Daoy (cell line): ENCODE measurements around the gene ZSCAN21. TPM values are rescaled to one million over a fixed set of nuclear protein-coding genes. Genes with fewer than 3 reads are reported as not detected.

ENCODE experiments used
- DNase-seq: peaks from one replicate; pipeline ENCODE4 v3.0.0-alpha.2; 2015; ENCODE audit warnings: low read depth
- total RNA-seq: library from RNA; depleted of rRNA; stranded (reverse); fragments of >200 nt; shearing (Covaris generic); gene quantifications from 2 replicates; pipeline ENCODE4 v1.2.3, GENCODE V29; 2014; rRNA removed

The ZSCAN21 gene
- total RNA-seq, 1 experiment from 2014 or later, result 20.3 TPM

DNA sequence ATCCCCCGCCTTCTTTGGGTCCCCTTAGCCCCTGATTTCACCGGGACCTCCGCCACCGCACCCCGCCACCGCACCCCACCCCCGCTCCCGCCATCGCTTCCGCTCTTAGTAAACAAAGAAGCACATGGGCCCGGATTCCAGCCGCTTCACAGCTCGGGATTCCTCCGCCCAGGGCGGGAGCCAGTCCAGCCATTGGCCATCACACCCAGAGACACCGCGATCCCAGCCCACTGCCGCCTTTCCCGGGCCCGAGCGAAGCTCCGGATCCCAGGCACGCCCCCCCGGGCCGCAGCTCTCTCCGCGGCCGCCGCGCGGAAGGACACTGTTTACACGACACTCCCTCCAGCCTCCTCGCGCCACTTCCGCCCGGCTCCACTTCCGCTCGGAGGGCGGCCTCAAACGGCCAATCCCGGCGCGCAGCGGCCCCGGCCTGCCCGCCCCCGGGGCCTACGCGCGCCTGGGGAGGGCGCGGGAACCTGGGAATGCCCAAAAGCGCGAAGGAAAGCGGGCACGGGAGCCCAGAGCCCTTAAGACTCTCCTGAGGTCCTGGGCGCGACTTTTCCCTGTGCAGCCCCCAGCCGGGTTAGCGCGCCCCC, 50.9 kb downstream of the ZSCAN21 start:
- peak; percentile 99 for DNase-seq

DNA sequence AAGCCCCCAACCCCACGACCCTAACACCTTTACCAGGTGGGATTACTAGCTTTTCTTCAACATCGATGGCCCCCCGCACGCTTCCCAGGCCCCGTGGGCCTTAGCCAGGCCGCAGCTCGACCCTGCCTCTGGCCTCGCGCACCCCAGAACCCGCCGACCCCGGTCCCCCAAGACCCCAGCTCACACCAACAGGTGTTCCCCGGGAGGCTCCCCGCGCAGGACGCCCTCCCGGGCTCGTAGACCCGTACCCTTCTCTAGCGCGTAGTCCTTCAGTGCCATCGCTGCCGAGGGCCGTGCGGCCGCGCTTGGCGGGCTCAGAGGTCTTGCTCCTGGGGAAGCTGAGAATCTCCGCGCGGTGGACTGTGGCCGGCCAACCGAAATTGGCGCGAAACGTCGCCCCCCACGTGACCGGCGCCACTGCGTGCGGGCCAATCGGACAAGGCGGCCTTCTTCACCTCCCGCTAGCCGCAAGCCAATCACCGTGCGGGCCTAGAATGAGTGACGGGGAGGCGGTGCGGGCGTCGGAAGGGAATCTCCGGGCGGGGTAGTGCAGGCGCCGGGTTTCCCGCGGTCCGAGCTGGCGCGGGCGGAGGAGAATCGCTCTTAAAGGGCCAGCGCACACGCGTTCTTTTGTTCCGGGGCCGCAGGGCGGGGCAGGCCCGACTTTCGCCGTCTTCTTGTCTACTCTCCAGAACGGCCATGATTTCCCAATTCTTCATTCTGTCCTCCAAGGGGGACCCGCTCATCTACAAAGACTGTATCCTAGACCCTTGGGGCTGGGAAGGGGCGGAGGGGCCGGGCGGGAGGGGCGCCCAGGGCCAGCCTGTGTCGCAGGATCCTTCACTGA, 51.7 kb downstream of the ZSCAN21 start, which contains the start of the genes AP4M1 and MCM7:
Gene AP4M1 (plus strand): TSS at position 628 of the 847 bp plus-strand sequence. CDS start 72 bp downstream, at position 700.
Gene MCM7 (minus strand): TSS at position 382 of the 847 bp plus-strand sequence. CDS start 103 bp downstream, at position 279.
- DNase-seq, result peak; percentile 100

DNA sequence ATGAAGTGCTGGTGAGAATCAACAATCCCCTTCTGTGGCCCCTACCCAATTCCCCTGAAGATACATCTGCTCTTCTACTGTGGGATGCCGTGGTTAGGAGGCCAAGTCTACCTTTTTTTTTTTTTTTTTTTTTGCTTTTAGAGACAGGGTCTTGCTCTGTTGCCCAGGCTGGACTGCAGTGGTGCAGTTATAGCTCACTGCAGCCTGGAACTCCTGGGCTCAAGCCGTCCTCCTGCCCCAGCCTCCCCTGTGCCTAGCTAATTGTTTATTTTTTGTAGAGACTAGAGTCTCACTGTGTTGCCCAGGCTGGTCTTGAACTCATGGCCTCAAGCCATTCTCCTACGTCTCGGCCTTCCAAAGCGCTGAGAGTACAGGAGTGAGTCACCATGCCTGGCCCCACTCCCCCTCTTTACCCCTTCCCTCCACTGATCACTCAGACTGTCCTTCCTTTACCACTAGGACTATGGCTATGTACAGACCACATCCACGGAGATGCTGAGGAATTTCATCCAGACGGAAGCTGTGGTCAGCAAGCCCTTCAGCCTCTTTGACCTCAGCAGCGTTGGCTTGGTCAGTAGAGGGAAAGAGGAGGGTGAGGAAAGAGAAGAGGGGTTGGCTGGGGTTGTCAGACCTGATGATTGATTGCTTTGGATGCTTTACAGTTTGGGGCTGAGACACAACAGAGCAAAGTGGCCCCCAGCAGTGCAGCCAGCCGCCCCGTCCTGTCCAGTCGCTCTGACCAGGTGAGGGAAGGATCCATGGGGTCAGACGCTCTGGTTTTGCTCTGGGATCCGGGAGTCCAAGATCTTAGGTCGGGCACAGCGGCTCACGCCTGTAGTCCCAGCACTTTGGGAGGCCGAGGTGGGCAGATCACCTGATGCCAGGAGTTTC, 53.6 kb downstream of the ZSCAN21 start:
- peak; percentile 79 for DNase-seq

DNA sequence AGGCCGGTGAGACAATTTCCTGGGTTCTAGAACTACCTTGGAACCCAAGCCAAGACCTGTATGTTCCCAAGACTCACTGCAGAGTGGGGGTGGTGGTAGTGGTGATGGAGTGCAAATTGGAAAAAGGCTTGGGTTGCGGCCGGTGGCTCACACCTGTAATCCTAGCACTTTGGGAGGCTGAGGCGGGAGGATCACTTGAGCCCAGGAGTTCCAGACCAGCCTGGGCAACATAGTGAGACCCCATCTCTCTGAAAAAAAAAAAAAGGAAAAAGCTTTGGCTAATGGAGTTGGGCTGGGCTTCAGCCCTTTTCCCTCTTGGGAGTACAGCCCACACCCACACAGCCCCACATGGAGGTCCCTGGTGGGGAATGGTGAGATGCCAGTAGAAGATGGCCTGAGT, 56.0 kb downstream of the ZSCAN21 start:
- DNase-seq, result no peak

DNA sequence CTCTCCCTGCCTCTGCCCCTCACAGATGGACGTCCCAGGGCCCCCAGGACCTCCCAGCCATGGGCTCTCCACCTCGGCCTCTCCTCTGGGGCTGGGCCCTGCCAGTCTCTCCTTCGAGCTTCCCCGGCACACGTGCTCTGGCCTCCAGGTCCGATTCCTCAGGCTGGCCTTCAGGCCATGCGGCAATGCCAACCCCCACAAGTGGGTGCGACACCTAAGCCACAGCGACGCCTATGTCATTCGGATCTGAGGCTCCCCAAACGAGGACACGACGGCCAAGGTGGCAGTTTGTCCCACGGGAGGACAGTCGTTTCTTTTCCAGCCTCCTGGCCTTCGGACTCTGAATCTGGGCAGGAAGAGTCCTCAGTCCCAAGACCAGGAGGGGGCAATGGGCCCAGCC, 57.1 kb downstream of the ZSCAN21 start:
- no peak for DNase-seq

DNA sequence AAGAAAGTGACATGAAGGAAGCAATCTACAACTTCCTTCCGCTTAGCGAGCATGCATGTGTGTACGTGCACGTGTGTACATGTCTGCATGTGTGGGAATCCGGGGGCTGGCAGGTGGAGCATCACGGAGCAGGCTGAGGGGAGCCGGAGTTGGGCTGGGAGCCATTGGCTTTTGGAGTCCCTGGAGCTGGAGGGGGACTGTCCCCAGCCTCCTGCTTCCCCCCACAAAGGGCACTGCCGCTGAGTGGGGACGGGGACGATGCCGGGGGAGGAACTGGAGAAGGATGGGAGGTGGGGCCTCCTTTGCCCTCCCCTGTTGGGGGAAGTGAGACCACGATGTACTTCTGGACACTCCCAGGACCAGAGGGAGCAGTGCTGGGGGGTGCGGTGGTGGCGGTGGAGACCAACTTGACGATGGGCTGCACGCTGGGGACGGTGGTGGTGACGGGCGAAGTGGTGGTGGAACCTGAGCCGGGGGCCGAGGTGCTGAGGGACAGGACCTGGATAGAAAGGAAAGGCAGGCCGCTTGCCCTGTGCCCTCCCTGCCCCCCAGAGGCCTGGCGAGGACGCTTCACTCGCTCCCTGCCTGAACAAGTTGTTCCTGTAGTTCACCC, 57.7 kb downstream of the ZSCAN21 start:
- no peak for DNase-seq

DNA sequence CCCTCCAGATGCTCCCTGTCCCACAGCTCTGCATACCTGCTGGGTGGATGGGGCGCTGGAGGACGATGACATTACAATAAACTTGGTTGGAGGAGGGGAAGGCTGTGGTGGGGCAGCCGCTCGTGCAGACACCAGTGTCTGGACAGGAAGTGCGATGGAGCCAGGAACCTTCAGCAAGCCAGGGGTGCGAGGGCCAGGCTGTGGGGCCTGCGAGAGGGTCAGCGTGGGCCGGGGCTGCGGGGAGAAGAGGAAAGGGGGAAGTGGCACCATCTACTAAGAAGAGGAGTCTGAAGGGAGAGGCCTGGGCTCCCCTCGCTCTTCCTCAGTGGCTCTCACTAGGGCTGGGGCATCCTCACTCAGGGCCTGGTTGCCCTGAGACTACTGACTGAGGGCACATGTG, 58.3 kb downstream of the ZSCAN21 start:
- DNase-seq, result no peak

DNA sequence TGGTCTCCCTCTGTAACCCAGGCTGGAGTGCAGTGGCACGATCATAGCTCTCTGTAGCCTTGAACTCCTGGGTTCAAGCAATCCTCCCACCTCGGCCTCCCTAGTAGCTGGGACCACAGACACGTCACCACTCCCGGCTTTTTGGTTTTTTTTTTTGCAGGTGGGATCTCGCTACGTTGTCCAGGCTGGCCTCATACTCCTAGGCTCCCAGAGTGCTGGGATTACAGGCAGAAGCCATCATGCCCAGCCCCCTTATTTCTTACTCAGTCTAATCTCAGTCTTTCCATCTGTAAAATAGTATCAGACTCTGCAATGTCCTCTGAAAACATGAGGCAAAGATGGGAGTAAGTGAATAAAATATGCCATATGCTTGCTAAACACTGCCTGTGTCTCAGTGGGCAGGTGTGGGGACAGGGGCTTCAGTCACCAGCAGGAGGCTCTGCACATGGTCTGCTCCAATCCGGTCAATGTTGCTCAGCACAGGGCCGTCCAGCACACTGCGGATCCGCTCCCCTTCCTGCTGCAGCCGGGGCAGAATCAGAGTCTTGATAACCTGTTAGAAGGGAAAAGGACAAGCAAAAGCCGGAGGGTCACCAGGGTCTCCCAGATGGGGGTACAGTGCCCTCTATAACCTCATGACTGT, 60.1 kb downstream of the ZSCAN21 start:
- no peak for DNase-seq

DNA sequence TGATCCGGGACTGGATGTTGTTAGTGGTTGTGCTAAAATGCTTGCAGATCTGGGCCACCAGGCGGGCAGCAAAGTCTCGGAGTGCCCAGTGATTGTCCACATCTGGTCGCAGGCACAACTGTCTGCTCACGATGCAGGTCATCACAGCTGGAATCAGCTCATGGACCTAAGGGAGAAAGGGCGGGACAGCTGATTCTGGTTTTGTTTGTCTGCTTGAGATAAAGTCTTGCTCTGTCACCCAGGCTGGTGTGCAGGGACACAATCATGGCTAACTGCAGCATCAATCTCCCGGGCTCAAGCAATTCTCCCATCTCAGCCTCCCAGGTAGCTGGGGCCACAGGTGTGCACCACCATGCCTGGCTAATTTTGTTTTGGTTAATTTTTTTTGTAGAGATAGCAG, 61.6 kb downstream of the ZSCAN21 start:
- no peak for DNase-seq

DNA sequence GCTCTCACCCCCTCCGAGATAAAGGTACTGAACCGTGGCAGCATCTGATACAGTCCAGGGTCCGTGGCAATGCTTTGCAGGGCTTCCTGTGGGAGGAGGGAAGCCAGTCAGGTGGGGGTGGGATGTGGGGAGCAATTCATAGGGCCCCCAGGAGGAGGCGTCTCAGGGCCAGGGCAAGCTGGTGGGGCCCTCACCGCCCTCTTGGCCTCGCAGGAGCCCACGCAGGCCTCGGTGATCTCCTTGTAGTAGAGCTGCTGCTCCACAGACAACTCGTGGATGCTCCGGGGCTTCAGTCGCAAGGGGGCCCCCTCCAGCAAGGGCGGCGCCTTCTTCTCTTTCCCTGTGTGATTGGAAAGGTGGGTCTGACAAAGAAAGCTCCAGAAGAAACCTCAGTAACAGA, 62.3 kb downstream of the ZSCAN21 start:
- no peak for DNase-seq

Other genes with a start within 250 kb of the ZSCAN21 start
- gene CYP3A43, start 221.8 kb upstream of the ZSCAN21 start, total RNA-seq, result not detected in 2 replicates
- not detected in 2 replicates for gene OR2AE1, start 172.7 kb upstream of the ZSCAN21 start, total RNA-seq
- gene TRIM4, start 130.2 kb upstream of the ZSCAN21 start, total RNA-seq, result 21.0 and 24.6 TPM in 2 replicates
- gene GJC3, start 120.2 kb upstream of the ZSCAN21 start, total RNA-seq, result not detected in 2 replicates
- gene AZGP1, start 73.7 kb upstream of the ZSCAN21 start, total RNA-seq, result 0.29 and 0.74 TPM in 2 replicates
- 13.9 and 14.2 TPM in 2 replicates for gene ZKSCAN1, start 34.2 kb upstream of the ZSCAN21 start, total RNA-seq
- 61.4 and 103 TPM in 2 replicates for gene ZNF3, start 31.9 kb downstream of the ZSCAN21 start, total RNA-seq
- 87.6 and 127 TPM in 2 replicates for gene COPS6, start 39.2 kb downstream of the ZSCAN21 start, total RNA-seq
- 469 and 539 TPM in 2 replicates for gene MCM7, start 51.6 kb downstream of the ZSCAN21 start, total RNA-seq
- 68.9 and 80.6 TPM in 2 replicates for gene AP4M1, start 51.9 kb downstream of the ZSCAN21 start, total RNA-seq
- 47.3 and 58.6 TPM in 2 replicates for gene TAF6, start 69.6 kb downstream of the ZSCAN21 start, total RNA-seq
- 11.8 and 16.0 TPM in 2 replicates for gene CNPY4, start 69.9 kb downstream of the ZSCAN21 start, total RNA-seq
- 6.3 and 8.1 TPM in 2 replicates for gene MBLAC1, start 77.2 kb downstream of the ZSCAN21 start, total RNA-seq
- 225 and 232 TPM in 2 replicates for gene LAMTOR4, start 99.1 kb downstream of the ZSCAN21 start, total RNA-seq
- gene TRAPPC14, start 108.9 kb downstream of the ZSCAN21 start, total RNA-seq, result 9.0 and 15.5 TPM in 2 replicates
- 0.29 and 0.65 TPM in 2 replicates for gene GAL3ST4, start 118.8 kb downstream of the ZSCAN21 start, total RNA-seq
- gene GPC2, start 127.6 kb downstream of the ZSCAN21 start, total RNA-seq, result 10.9 and 16.7 TPM in 2 replicates
- 0.77 and 1.3 TPM in 2 replicates for gene STAG3, start 128.1 kb downstream of the ZSCAN21 start, total RNA-seq
- not detected in 2 replicates for gene PVRIG, start 170.2 kb downstream of the ZSCAN21 start, total RNA-seq